ENCODE results near the gene CTXND2. TPM values are rescaled to one million over a fixed set of nuclear protein-coding genes. Genes with fewer than 3 reads are reported as not detected.
"Not testable (repeated sequence)": the region's sequence is repeated elsewhere in the genome, so short reads cannot be mapped to it uniquely, and the experiment has no call there.

CTXND2 gene
- total RNA-seq, 4 donors from 2014 or later: not detected

DNA sequence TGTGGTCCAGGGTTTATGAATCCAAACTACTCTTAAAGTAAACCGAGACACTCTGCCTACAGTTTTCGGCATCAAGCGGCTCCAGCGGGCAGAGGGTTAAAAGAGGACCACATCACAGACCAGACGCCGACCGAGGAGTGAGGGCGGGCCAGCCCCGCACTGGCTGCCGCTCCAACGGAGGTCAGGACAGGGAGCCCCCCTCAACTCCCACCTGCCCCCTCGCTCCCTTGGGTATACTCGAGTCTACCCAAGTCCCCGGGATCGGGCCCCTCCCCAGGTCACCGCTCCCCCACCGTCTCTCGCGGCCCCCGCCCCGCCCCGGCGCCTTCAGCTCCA is 10.8 kb upstream of the CTXND2 start:
- 0 to 1% methylated on average over 2 to 12 of the region's 23 CpGs for WGBS, 2 donors
- intact Hi-C loops (cut with DNase I): no loop called here
- peaks cover 3 to 41% (median 6%) of the 10 kb centered on the region in 3 donors for H3K4me1 ChIP-seq

DNA sequence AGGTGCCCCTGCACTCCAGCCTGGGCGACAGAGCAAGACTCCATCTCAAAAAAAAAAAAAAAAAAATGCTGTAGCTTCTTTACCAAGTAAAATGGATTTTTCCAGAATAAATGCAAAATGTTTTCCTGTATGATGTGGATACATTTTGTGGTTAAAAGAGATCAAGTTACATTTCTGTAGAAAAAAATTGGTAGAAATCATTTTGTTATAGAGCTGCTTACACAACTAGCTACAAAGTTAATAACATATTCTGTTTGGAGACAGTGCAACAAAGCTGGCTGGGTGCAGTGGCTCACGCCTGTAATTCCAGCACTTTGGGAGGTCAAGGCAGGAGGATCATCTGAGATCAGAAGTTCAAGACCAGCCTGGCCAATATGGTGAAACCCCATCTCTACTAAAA is 8.0 kb upstream of the CTXND2 start:
- H3K27me3 ChIP-seq; DNase-seq; H3K36me3 ChIP-seq; H3K4me3 ChIP-seq; intact Hi-C loops (cut with DNase I); H3K9me3 ChIP-seq; H3K27ac ChIP-seq: not testable (repeated sequence)
- WGBS, 2 donors: 62 to 76% methylated on average over 2 of the region's 2 CpGs
- H3K4me1 ChIP-seq: peaks cover 3 to 34% (median 6%) of the 10 kb centered on the region in 3 donors

More for the DNA sequence above, 10.8 kb upstream of the CTXND2 start:
- peak overlapping the region; percentile 93 to 99 (median 98) for H3K27ac ChIP-seq
- H3K27me3 ChIP-seq: no peaks in the 10 kb centered on the region
- DNase-seq: no peak
- no peak for TF ChIP-seq POLR2A (IDR thresholded peaks at IDR 0.05)
- TF ChIP-seq, protein P1, sequence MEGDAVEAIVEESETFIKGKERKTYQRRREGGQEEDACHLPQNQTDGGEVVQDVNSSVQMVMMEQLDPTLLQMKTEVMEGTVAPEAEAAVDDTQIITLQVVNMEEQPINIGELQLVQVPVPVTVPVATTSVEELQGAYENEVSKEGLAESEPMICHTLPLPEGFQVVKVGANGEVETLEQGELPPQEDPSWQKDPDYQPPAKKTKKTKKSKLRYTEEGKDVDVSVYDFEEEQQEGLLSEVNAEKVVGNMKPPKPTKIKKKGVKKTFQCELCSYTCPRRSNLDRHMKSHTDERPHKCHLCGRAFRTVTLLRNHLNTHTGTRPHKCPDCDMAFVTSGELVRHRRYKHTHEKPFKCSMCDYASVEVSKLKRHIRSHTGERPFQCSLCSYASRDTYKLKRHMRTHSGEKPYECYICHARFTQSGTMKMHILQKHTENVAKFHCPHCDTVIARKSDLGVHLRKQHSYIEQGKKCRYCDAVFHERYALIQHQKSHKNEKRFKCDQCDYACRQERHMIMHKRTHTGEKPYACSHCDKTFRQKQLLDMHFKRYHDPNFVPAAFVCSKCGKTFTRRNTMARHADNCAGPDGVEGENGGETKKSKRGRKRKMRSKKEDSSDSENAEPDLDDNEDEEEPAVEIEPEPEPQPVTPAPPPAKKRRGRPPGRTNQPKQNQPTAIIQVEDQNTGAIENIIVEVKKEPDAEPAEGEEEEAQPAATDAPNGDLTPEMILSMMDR (IDR thresholded peaks at IDR 0.05): no peak
- no peaks in the 10 kb centered on the region for H3K9me3 ChIP-seq
- H3K36me3 ChIP-seq: peaks cover 0 to 11% (median 0%) of the 10 kb centered on the region in 3 donors
- peak overlapping the region; percentile 79 to 99 (median 92) for H3K4me3 ChIP-seq

DNA sequence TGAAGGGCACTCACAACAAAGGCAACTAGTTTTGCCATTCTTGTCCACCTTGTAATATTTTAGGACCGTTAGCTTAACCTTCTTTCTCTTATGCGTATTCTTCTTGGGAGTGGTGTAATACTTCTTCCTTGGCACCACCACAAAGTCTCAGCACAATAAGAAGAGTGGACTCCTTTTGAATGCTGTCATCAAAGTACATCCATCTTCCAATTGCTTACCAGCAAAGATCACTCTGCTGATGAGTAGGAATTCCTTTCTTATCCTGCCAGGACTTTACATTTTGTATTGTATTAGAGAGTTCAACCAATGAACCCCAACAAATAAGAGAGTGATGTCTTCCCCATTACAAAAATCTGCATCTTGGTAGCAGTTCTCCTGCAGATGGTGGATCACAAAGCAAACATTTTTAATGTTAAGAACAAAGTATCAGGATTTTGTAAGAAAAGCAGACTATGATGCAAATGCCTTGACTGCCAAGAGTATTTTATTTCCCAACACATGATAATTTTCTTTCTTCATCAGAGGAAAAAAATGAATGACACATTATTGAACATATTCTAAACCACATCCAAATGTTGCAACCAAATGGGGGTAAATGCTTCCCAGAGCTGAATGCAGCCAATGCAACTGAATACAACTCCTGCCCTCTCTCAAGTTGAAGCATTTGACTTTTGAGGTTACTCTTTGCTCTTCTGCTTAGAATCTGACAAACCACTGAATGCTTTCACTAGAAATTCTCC is 5.4 kb upstream of the CTXND2 start:
- no peaks in the 10 kb centered on the region for H3K36me3 ChIP-seq
- no peak overlapping the region for H3K4me3 ChIP-seq
- WGBS, 2 donors: 47 to 51% methylated on average over 2 of the region's 2 CpGs
- H3K27ac ChIP-seq: peak overlapping the region; percentile 19 to 86 (median 49)
- intact Hi-C loops (cut with DNase I): no loop called here
- no peak for TF ChIP-seq POLR2A (IDR thresholded peaks at IDR 0.05)
- TF ChIP-seq, protein P1 (IDR thresholded peaks at IDR 0.05): no peak
- peaks cover 0 to 14% (median 0%) of the 10 kb centered on the region in 3 donors for H3K4me1 ChIP-seq
- no peak for DNase-seq
- no peaks in the 10 kb centered on the region for H3K9me3 ChIP-seq
- H3K27me3 ChIP-seq: no peaks in the 10 kb centered on the region

DNA sequence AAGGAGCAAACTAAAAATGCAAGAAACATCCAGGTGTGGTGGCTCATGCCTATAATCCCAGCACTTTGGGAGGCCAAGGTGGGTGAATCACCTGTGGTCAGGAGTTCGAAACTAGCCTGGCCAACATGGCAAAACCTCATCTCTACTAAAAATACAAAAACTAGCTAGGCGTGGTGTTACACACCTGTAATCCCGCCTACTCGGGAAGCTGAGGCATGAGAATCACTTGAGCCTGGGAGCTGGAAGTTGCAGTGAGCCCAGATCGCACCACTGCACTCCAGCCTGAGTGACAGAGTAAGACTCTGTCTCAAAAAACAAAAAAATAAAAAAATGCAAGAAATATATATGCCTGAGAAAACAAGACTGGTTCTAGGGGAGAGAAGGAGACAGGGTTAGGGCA is 3.8 kb upstream of the CTXND2 start:
- WGBS, 2 donors: 84% methylated on average over 5 of the region's 5 CpGs
- H3K9me3 ChIP-seq; H3K4me1 ChIP-seq; DNase-seq; H3K27me3 ChIP-seq; H3K36me3 ChIP-seq; intact Hi-C loops (cut with DNase I); H3K27ac ChIP-seq; H3K4me3 ChIP-seq: not testable (repeated sequence)

DNA sequence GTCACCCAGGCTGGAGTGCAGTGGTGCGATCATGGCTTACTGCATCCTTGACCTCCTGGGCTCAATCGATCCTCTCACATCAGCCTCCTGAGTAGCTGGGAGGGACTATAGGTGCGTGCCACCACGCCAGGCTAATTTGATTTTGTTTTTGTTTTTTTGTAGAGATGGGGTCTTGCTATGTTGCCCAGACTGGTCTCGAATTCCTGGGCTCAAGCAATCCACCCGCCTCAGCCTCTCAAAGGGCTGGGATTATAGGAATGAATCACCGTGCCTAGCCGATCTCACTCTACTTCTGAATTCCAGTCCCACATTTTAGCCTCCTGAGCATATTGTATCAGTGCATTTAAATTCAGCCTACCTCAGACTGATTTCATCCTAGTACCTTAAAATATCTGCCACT is 1.8 kb downstream of the CTXND2 start:
- DNase-seq: no peak
- intact Hi-C loops (cut with DNase I): no loop called here
- no peak overlapping the region for H3K4me3 ChIP-seq
- no peaks in the 10 kb centered on the region for H3K27me3 ChIP-seq
- H3K36me3 ChIP-seq: no peaks in the 10 kb centered on the region
- TF ChIP-seq, protein P1 (IDR thresholded peaks at IDR 0.05): no peak
- TF ChIP-seq POLR2A (IDR thresholded peaks at IDR 0.05): no peak
- H3K4me1 ChIP-seq: no peaks in the 10 kb centered on the region
- no peaks in the 10 kb centered on the region for H3K9me3 ChIP-seq
- WGBS, 2 donors: 77 to 79% methylated on average over 8 of the region's 8 CpGs
- H3K27ac ChIP-seq: no peak overlapping the region

DNA sequence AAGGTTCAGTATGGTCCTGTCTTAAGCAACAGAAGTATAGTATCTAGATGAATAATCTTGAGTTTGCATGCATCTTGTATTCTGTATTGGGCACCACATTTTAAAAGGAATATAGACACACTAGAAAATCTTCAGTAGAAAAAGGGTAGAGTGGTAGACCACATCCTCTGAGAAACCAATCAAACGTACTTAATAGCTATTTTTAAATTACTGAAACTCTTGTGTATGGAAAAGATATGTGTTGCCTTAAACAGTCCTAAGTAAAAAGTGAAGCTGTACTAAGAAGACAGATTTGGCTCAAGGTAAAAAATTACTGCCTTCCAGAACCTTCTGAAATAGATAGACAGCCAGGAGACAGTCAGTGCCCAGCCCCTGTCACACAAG is 3.1 kb downstream of the CTXND2 start:
- WGBS, 2 donors: 65 to 70% methylated on average over 1 of the region's 1 CpG
- TF ChIP-seq, protein P1 (IDR thresholded peaks at IDR 0.05): no peak
- no peak for TF ChIP-seq POLR2A (IDR thresholded peaks at IDR 0.05)
- DNase-seq: no peak
- Histone ChIP-seq H3K36me3 (no peaks in the 10 kb centered on the region), H3K4me3 (no peak overlapping the region), H3K27me3 (no peaks in the 10 kb centered on the region), H3K9me3 (no peaks in the 10 kb centered on the region), H3K27ac (no peak overlapping the region), H3K4me1 (no peaks in the 10 kb centered on the region)
- intact Hi-C loops (cut with DNase I): no loop called here

Measured in esophagus squamous epithelium (tissue), 5 donors.